ENCODE measurements around the gene ATP5F1A. TPM values are rescaled to one million over a fixed set of nuclear protein-coding genes. Genes with fewer than 3 reads are reported as not detected.
A peak's percentile ranks its signal among the peaks of the same experiment; 100 is the strongest.

Gene ATP5F1A
- total RNA-seq, 1 donor from 2014 or later: 1,743 TPM

GRCh38 chr18:46072376-46072867 is 25.7 kb downstream of the ATP5F1A start:
- no peak for DNase-seq

DNA sequence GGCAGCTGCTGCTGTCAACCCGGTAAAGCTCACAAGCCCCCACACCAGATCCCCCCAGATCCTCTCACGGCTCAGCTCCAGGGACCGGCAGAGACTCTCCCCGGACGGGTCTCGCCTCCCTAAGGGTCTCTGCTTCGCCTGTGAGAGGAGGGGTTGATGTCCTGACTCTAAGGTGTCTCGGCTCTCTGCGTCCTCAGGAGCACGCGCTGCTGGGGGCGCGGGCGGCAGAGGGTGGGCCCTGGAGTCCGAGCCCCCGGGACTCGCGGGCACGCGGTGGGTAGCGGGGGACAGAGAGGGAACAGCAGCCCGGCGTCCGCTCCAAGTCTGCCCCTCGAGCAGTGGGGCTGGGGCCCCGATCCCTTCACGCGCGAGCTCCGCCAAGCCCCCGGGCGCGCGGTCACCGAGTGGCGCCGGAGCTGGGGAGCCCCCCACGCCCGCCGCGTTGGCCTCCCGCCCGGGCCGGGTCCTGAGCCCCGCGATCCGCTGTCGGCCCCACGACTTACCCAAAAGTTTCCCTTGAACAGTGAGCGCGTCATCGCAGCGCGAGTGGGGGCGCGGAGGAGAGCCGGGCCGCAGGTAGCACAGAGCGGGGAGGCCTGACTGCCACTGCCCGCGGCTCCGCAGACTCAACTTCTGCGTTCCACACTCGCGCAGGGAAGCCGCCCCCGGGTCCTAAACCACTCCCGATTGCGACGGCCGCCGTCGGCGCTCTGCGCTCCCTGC is 26.3 kb downstream of the ATP5F1A start, which contains the start of gene PSTPIP2:
PSTPIP2 (minus strand) TSS at position 608 of the 723 bp plus-strand sequence; CDS start at position 536, 72 bp downstream.
- no peaks in the 10 kb centered on the region for H3K27me3 ChIP-seq (ENCODE audit: low read depth)
- H3K9me3 ChIP-seq (replicated peaks): peaks cover 9% of the 10 kb centered on the region
- peak within 1 kb of the TSS; percentile 76 for H3K4me3 ChIP-seq
- peaks cover 32% of the 10 kb centered on the region for H3K4me1 ChIP-seq
- no peaks in the 10 kb centered on the region for H3K36me3 ChIP-seq
- DNase-seq: peak; percentile 71
- no peak for TF ChIP-seq CTCF (IDR thresholded peaks at IDR 0.05; ENCODE audit: borderline replicate concordance)
- intact Hi-C loops (cut with micrococcal nuclease): no loop called here
- H3K27ac ChIP-seq (replicated peaks): no peak within 1 kb of the TSS

More at GRCh38 chr18:46072376-46072867, 25.7 kb downstream of the ATP5F1A start:
- Histone ChIP-seq H3K27me3 (ENCODE audit: low read depth) (no peaks in the 10 kb centered on the region), H3K4me1 (peaks cover 33% of the 10 kb centered on the region), H3K9me3 (replicated peaks) (peaks cover 9% of the 10 kb centered on the region), H3K27ac (replicated peaks) (no peak overlapping the region), H3K36me3 (peaks cover 2% of the 10 kb centered on the region), H3K4me3 (peak overlapping the region; percentile 76)
- intact Hi-C loops (cut with micrococcal nuclease): no loop called here
- TF ChIP-seq CTCF (IDR thresholded peaks at IDR 0.05; ENCODE audit: borderline replicate concordance): no peak

DNA sequence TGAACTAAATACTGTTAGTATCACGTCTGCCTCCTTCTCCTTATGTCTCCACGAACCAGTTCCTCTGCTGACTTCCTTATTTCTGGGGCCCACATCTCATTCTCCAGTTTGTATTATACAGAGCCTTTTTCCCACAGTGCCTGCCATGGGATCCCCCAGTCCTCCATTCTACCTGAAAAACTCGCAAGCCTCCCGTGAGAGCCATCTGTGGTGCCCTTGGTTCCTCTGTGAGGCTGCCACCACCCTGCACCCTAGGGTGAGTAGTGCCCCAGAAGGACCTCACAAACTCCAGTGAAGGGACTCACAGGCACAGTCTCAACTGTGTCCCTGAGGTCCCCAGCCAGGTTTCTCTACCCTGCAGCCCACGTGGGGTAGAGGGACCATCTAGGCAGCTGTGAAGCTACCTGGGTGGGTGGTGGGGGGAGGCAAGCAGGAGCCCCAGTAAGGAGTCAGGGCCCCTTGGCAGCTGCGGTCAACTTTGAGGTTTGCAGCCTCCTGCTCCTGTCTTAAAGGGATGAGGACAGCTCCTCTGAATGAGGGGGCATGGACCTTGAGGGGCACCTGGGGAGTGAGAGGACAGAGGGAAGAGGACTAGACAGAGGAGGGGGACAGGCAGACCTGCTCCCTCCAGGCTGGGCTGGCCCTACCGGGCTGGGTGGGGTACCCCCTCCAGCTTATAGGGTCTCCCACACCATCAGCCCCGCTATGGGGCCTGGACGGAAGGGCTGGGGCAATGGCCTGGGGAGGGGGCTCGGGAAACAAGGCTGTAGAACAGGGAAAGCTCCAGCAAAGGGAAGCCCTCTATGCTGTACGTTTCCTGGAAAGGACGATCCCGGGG is 27.1 kb downstream of the ATP5F1A start:
- Histone ChIP-seq H3K9me3 (replicated peaks) (peaks cover 9% of the 10 kb centered on the region), H3K4me3 (peak overlapping the region; percentile 76), H3K27ac (replicated peaks) (no peak overlapping the region), H3K27me3 (ENCODE audit: low read depth) (no peaks in the 10 kb centered on the region), H3K4me1 (peaks cover 32% of the 10 kb centered on the region), H3K36me3 (no peaks in the 10 kb centered on the region)
- intact Hi-C loops (cut with micrococcal nuclease): no loop called here
- no peak for DNase-seq
- no peak for TF ChIP-seq CTCF (IDR thresholded peaks at IDR 0.05; ENCODE audit: borderline replicate concordance)

DNA sequence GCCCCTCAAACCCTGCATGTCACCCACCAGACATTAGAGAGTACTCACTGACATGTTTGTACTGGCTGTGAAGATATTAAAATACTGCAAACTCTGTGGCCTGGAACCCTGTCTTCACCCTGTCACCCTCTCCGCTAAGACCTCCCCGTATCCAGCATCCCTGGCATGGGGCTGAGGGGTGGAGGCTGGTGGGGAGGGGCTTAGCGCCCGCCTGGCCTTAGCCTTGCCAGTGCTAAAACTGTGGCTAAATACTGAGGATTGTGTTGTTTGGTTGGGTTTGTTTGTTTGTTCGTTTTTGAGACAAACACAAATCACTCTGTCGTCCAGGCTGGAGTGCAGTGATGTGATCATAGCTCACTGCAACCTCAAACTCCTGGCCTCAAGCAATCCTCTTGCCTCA is 27.9 kb downstream of the ATP5F1A start:
- Histone ChIP-seq H3K27ac (replicated peaks) (no peak overlapping the region), H3K27me3 (ENCODE audit: low read depth) (no peaks in the 10 kb centered on the region), H3K9me3 (replicated peaks) (peaks cover 9% of the 10 kb centered on the region), H3K36me3 (no peaks in the 10 kb centered on the region), H3K4me3 (no peak overlapping the region), H3K4me1 (peaks cover 32% of the 10 kb centered on the region)
- no peak for TF ChIP-seq CTCF (IDR thresholded peaks at IDR 0.05; ENCODE audit: borderline replicate concordance)
- intact Hi-C loops (cut with micrococcal nuclease): no loop called here
- DNase-seq: no peak

- Histone ChIP-seq H3K9me3 (replicated peaks) (peaks cover 9% of the 10 kb centered on the region), H3K4me3 (no peak overlapping the region), H3K27ac (replicated peaks) (no peak overlapping the region), H3K27me3 (ENCODE audit: low read depth) (no peaks in the 10 kb centered on the region), H3K4me1 (peaks cover 32% of the 10 kb centered on the region), H3K36me3 (no peaks in the 10 kb centered on the region)
- no peak for TF ChIP-seq CTCF (IDR thresholded peaks at IDR 0.05; ENCODE audit: borderline replicate concordance)
- intact Hi-C loops (cut with micrococcal nuclease): no loop called here
- DNase-seq: no peak
Measured at GRCh38 chr18:46069524-46069923, 28.6 kb downstream of the ATP5F1A start.
